ENCODE data around the gene TRPC1. TPM values are rescaled to one million over a fixed set of nuclear protein-coding genes. Genes with fewer than 3 reads are reported as not detected.

TRPC1 gene
- total RNA-seq, 1 donor from 2014 or later = 19.2 TPM

GRCh38 chr3:142817356-142817755 is 93.5 kb downstream of the TRPC1 start:
- Mint-ChIP-seq H3K9me3 (ENCODE audit: unreplicated experiment) (no peaks in the 10 kb centered on the region), H3K27ac (ENCODE audit: unreplicated experiment) (no peak overlapping the region), H3K36me3 (ENCODE audit: low read depth, unreplicated experiment) (peaks cover 2% of the 10 kb centered on the region), H3K27me3 (ENCODE audit: low read depth, unreplicated experiment) (peaks cover 4% of the 10 kb centered on the region), H3K4me3 (ENCODE audit: unreplicated experiment) (no peak overlapping the region), H3K4me1 (ENCODE audit: low read depth, unreplicated experiment) (no peaks in the 10 kb centered on the region)
- Histone ChIP-seq H3K4me1 (ENCODE audit: insufficient read depth, low read length) (no peaks in the 10 kb centered on the region), H3K9ac (ENCODE audit: low read length) (no peak overlapping the region), H3K4me2 (ENCODE audit: low read length) (no peak overlapping the region), H4K20me1 (ENCODE audit: insufficient read depth, low read length) (no peaks in the 10 kb centered on the region), H3K4me3 (ENCODE audit: insufficient read depth, low read depth, low read length) (no peak overlapping the region), H3K79me2 (ENCODE audit: insufficient read depth, low read length) (no peaks in the 10 kb centered on the region), H3K36me3 (ENCODE audit: insufficient read depth, low read length) (no peaks in the 10 kb centered on the region), H3K27ac (ENCODE audit: low read depth, low read length) (no peak overlapping the region), H2AFZ (ENCODE audit: low read depth, low read length) (no peak overlapping the region), H3K9me3 (ENCODE audit: insufficient read depth, low read depth, low read length) (no peaks in the 10 kb centered on the region), H3K27me3 (ENCODE audit: insufficient read depth, low read length) (no peaks in the 10 kb centered on the region)
- no peak for FAIRE-seq
- TF ChIP-seq CTCF (IDR thresholded peaks at IDR 0.05; ENCODE audit: insufficient read depth, low read depth, low read length) (no peak), EZH2 (IDR thresholded peaks at IDR 0.05; ENCODE audit: insufficient read depth, low read length) (no peak)
- no peak for DNase-seq (ENCODE audit: low read depth)

DNA sequence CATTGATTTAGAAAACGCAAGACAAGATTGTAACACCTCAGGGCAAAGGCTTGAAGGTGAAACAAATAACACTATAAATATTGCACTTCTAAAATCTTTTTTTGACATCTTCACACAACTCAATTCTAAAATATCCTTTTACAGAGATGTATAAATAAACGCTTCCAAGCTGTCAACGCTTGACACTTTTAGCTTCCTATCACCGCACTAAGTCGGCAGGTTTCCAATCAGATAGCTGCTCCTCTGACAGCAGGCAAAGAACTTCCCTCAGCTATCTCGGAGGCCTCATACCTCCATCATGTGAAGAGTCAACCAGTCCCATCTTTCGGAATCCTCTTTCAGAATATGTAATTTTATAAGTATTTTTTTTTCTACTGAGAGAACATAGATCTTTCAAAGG is 94.1 kb downstream of the TRPC1 start:
- Histone ChIP-seq H3K27me3 (ENCODE audit: insufficient read depth, low read length) (no peaks in the 10 kb centered on the region), H3K27ac (ENCODE audit: low read depth, low read length) (no peak overlapping the region), H3K9ac (ENCODE audit: low read length) (no peak overlapping the region), H2AFZ (ENCODE audit: low read depth, low read length) (no peak overlapping the region), H3K4me3 (ENCODE audit: insufficient read depth, low read depth, low read length) (no peak overlapping the region), H3K9me3 (ENCODE audit: insufficient read depth, low read depth, low read length) (no peaks in the 10 kb centered on the region), H3K4me1 (ENCODE audit: insufficient read depth, low read length) (no peaks in the 10 kb centered on the region), H3K4me2 (ENCODE audit: low read length) (no peak overlapping the region), H4K20me1 (ENCODE audit: insufficient read depth, low read length) (no peaks in the 10 kb centered on the region), H3K79me2 (ENCODE audit: insufficient read depth, low read length) (no peaks in the 10 kb centered on the region), H3K36me3 (ENCODE audit: insufficient read depth, low read length) (no peaks in the 10 kb centered on the region)
- Mint-ChIP-seq H3K27ac (ENCODE audit: unreplicated experiment) (no peak overlapping the region), H3K9me3 (ENCODE audit: unreplicated experiment) (no peaks in the 10 kb centered on the region), H3K27me3 (ENCODE audit: low read depth, unreplicated experiment) (peaks cover 5% of the 10 kb centered on the region), H3K36me3 (ENCODE audit: low read depth, unreplicated experiment) (peaks cover 2% of the 10 kb centered on the region), H3K4me1 (ENCODE audit: low read depth, unreplicated experiment) (no peaks in the 10 kb centered on the region), H3K4me3 (ENCODE audit: unreplicated experiment) (no peak overlapping the region)
- TF ChIP-seq EZH2 (IDR thresholded peaks at IDR 0.05; ENCODE audit: insufficient read depth, low read length) (no peak), CTCF (IDR thresholded peaks at IDR 0.05; ENCODE audit: insufficient read depth, low read depth, low read length) (no peak)
- FAIRE-seq (no peak), DNase-seq (ENCODE audit: low read depth) (no peak)

GRCh38 chr3:142818651-142819050 is 94.8 kb downstream of the TRPC1 start:
- Histone ChIP-seq H3K79me2 (ENCODE audit: insufficient read depth, low read length) (no peaks in the 10 kb centered on the region), H4K20me1 (ENCODE audit: insufficient read depth, low read length) (no peaks in the 10 kb centered on the region), H3K4me1 (ENCODE audit: insufficient read depth, low read length) (no peaks in the 10 kb centered on the region), H3K9me3 (ENCODE audit: insufficient read depth, low read depth, low read length) (no peaks in the 10 kb centered on the region), H3K4me2 (ENCODE audit: low read length) (no peak overlapping the region), H2AFZ (ENCODE audit: low read depth, low read length) (no peak overlapping the region), H3K27me3 (ENCODE audit: insufficient read depth, low read length) (no peaks in the 10 kb centered on the region), H3K4me3 (ENCODE audit: insufficient read depth, low read depth, low read length) (no peak overlapping the region), H3K27ac (ENCODE audit: low read depth, low read length) (no peak overlapping the region), H3K9ac (ENCODE audit: low read length) (no peak overlapping the region), H3K36me3 (ENCODE audit: insufficient read depth, low read length) (no peaks in the 10 kb centered on the region)
- DNase-seq (ENCODE audit: low read depth) = no peak
- no peak overlapping the region for H3K4me3 Mint-ChIP-seq (ENCODE audit: unreplicated experiment)
- no peak overlapping the region for H3K27ac Mint-ChIP-seq (ENCODE audit: unreplicated experiment)
- H3K9me3 Mint-ChIP-seq (ENCODE audit: unreplicated experiment) = no peaks in the 10 kb centered on the region
- no peak for TF ChIP-seq CTCF (IDR thresholded peaks at IDR 0.05; ENCODE audit: insufficient read depth, low read depth, low read length)
- no peak for TF ChIP-seq EZH2 (IDR thresholded peaks at IDR 0.05; ENCODE audit: insufficient read depth, low read length)
- no peaks in the 10 kb centered on the region for H3K4me1 Mint-ChIP-seq (ENCODE audit: low read depth, unreplicated experiment)
- FAIRE-seq = no peak
- peaks cover 5% of the 10 kb centered on the region for H3K27me3 Mint-ChIP-seq (ENCODE audit: low read depth, unreplicated experiment)
- H3K36me3 Mint-ChIP-seq (ENCODE audit: low read depth, unreplicated experiment) = peaks cover 2% of the 10 kb centered on the region

All from astrocyte (in vitro differentiated cells and primary cell).